ENCODE measurements around the gene ZNF521.

ZNF521 gene

GRCh38 chr18:25111377-25112288 lies 240.3 kb downstream of the ZNF521 start:
- Histone ChIP-seq H3K23ac (ENCODE audit: low read length) (no peak overlapping the region), H3K4me2 (ENCODE audit: low read length) (no peak overlapping the region), H3K9ac (ENCODE audit: low read length) (no peak overlapping the region), H2BK12ac (ENCODE audit: low read length) (no peak overlapping the region), H3K4me3 (ENCODE audit: low read depth, low read length) (no peak overlapping the region), H2AK5ac (ENCODE audit: low read length) (no peak overlapping the region), H3K27me3 (ENCODE audit: insufficient read depth, low read length) (no peaks in the 10 kb centered on the region), H2AFZ (ENCODE audit: insufficient read depth, low read length, poor library complexity) (no peak overlapping the region), H3K36me3 (ENCODE audit: control insufficient read depth in 1 of 2, insufficient read depth in 2 of 2, low read length in 2 of 2) (peaks cover 4 to 6% of the 10 kb centered on the region in 2 experiments), H3K4ac (ENCODE audit: low read depth, low read length) (no peak overlapping the region), H3K4me1 (ENCODE audit: control insufficient read depth in 1 of 2, insufficient read depth in 2 of 2, low read length in 2 of 2) (no peaks in the 10 kb centered on the region), H2BK120ac (ENCODE audit: insufficient read depth, low read length, poor library complexity) (no peak overlapping the region), H4K12ac (ENCODE audit: low read depth, low read length) (no peak overlapping the region), H3K79me1 (ENCODE audit: low read length) (no peaks in the 10 kb centered on the region), H3K9me3 (ENCODE audit: insufficient read depth, low read depth, low read length) (no peaks in the 10 kb centered on the region), H4K91ac (ENCODE audit: low read depth, low read length) (no peak overlapping the region), H3K27ac (ENCODE audit: low read depth, low read length) (no peak overlapping the region), H3K14ac (ENCODE audit: low read length) (no peak overlapping the region), H2BK5ac (ENCODE audit: low read depth, low read length, poor library complexity) (no peak overlapping the region), H4K8ac (ENCODE audit: low read depth, low read length) (no peak overlapping the region), H3K18ac (ENCODE audit: low read length) (no peak overlapping the region), H3K79me2 (ENCODE audit: control insufficient read depth, insufficient read depth, low read length, poor library complexity) (no peaks in the 10 kb centered on the region)
- no peak for DNase-seq
- no CpG with 5 or more reads among the region's 13 CpGs for WGBS (ENCODE audit: extremely low coverage, insufficient coverage, insufficient read length)

DNA sequence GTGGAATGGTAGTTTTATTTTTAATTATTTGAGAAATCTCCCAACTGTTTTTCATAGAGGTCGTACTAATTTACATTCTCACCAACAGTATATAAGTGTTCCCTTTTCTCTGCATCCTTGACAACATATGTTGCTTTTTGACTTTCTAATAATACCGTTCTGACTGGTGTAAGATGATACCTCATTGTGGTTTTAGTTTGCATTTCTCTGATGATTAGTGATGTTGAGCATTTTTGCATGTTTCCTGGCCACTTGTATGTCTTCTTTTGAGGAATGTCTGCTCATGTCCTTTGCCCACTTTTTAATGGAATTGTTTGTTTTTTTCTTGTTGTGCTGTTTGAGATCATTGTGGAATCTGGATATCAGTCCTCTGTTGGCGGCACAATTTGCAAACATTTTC lies 242.5 kb downstream of the ZNF521 start:
- Histone ChIP-seq H2AK5ac (ENCODE audit: low read length) (no peak overlapping the region), H3K9ac (ENCODE audit: low read length) (no peak overlapping the region), H4K8ac (ENCODE audit: low read depth, low read length) (no peak overlapping the region), H3K14ac (ENCODE audit: low read length) (no peak overlapping the region), H3K4ac (ENCODE audit: low read depth, low read length) (no peak overlapping the region), H3K23ac (ENCODE audit: low read length) (no peak overlapping the region), H3K18ac (ENCODE audit: low read length) (no peak overlapping the region), H3K27ac (ENCODE audit: low read depth, low read length) (no peak overlapping the region), H3K36me3 (ENCODE audit: control insufficient read depth in 1 of 2, insufficient read depth in 2 of 2, low read length in 2 of 2) (peaks cover 4 to 6% of the 10 kb centered on the region in 2 experiments), H3K27me3 (ENCODE audit: insufficient read depth, low read length) (no peaks in the 10 kb centered on the region), H3K79me1 (ENCODE audit: low read length) (no peaks in the 10 kb centered on the region), H3K79me2 (ENCODE audit: control insufficient read depth, insufficient read depth, low read length, poor library complexity) (no peaks in the 10 kb centered on the region), H2BK12ac (ENCODE audit: low read length) (no peak overlapping the region), H3K4me3 (ENCODE audit: low read depth, low read length) (no peak overlapping the region), H3K4me2 (ENCODE audit: low read length) (no peak overlapping the region), H2BK5ac (ENCODE audit: low read depth, low read length, poor library complexity) (no peak overlapping the region), H2BK120ac (ENCODE audit: insufficient read depth, low read length, poor library complexity) (no peak overlapping the region), H3K9me3 (ENCODE audit: insufficient read depth, low read depth, low read length) (no peaks in the 10 kb centered on the region), H2AFZ (ENCODE audit: insufficient read depth, low read length, poor library complexity) (no peak overlapping the region), H4K12ac (ENCODE audit: low read depth, low read length) (no peak overlapping the region), H3K4me1 (ENCODE audit: control insufficient read depth in 1 of 2, insufficient read depth in 2 of 2, low read length in 2 of 2) (no peaks in the 10 kb centered on the region), H4K91ac (ENCODE audit: low read depth, low read length) (no peak overlapping the region)
- DNase-seq, result no peak
- WGBS (ENCODE audit: extremely low coverage, insufficient coverage, insufficient read length), result no CpG with 5 or more reads among the region's 3 CpGs

DNA sequence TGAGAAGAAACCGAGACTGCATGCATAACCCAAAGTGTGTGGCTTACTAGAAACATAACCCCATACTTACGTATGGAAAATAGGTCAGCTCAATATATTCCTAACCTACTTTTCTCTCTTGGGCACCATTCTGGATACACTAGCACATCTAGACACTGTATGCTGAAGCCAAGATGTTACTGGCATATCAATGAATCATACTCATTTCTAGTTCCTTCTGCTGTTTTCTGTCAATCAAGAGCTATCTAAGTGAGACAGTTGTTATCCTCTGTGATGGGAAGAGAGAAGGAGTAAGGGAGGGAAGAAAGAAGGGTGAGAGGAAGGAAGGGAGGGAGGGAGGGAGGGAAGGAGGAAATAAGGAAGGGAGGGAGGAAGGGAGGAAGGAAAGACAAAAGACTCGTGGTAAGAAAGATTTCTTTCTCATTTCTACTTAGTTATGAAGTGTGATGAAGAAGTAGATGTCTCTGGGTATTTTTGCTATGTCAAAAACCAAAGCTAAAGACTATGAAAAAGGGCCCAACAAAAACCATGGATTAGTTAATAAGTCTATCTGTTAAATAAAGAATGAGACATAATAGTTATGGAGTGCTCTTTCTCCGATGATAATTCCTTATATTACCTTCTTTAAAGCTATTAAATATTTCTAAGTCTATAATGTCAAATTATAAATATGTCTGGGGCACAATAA lies 248.4 kb downstream of the ZNF521 start:
- no peak overlapping the region for H3K14ac ChIP-seq (ENCODE audit: low read length)
- no CpG with 5 or more reads among the region's 4 CpGs for WGBS (ENCODE audit: extremely low coverage, insufficient coverage, insufficient read length)
- no peak overlapping the region for H3K4ac ChIP-seq (ENCODE audit: low read depth, low read length)
- H3K27me3 ChIP-seq (ENCODE audit: insufficient read depth, low read length), result no peaks in the 10 kb centered on the region
- H3K9me3 ChIP-seq (ENCODE audit: insufficient read depth, low read depth, low read length), result no peaks in the 10 kb centered on the region
- no peak overlapping the region for H4K91ac ChIP-seq (ENCODE audit: low read depth, low read length)
- H3K4me3 ChIP-seq (ENCODE audit: low read depth, low read length), result no peak overlapping the region
- no peak for DNase-seq
- no peak overlapping the region for H3K9ac ChIP-seq (ENCODE audit: low read length)
- no peak overlapping the region for H4K8ac ChIP-seq (ENCODE audit: low read depth, low read length)
- peaks cover 0 to 2% of the 10 kb centered on the region in 2 experiments for H3K36me3 ChIP-seq (ENCODE audit: control insufficient read depth in 1 of 2, insufficient read depth in 2 of 2, low read length in 2 of 2)
- no peak overlapping the region for H2BK120ac ChIP-seq (ENCODE audit: insufficient read depth, low read length, poor library complexity)
- no peak overlapping the region for H2BK5ac ChIP-seq (ENCODE audit: low read depth, low read length, poor library complexity)
- no peak overlapping the region for H4K12ac ChIP-seq (ENCODE audit: low read depth, low read length)
- H3K27ac ChIP-seq (ENCODE audit: low read depth, low read length), result no peak overlapping the region
- H2AFZ ChIP-seq (ENCODE audit: insufficient read depth, low read length, poor library complexity), result no peak overlapping the region
- no peaks in the 10 kb centered on the region for H3K79me2 ChIP-seq (ENCODE audit: control insufficient read depth, insufficient read depth, low read length, poor library complexity)
- H2BK12ac ChIP-seq (ENCODE audit: low read length), result no peak overlapping the region
- H3K79me1 ChIP-seq (ENCODE audit: low read length), result no peaks in the 10 kb centered on the region
- H3K4me1 ChIP-seq (ENCODE audit: control insufficient read depth in 1 of 2, insufficient read depth in 2 of 2, low read length in 2 of 2), result no peaks in the 10 kb centered on the region
- no peak overlapping the region for H3K18ac ChIP-seq (ENCODE audit: low read length)
- H2AK5ac ChIP-seq (ENCODE audit: low read length), result no peak overlapping the region
- no peak overlapping the region for H3K23ac ChIP-seq (ENCODE audit: low read length)
- H3K4me2 ChIP-seq (ENCODE audit: low read length), result no peak overlapping the region

- no peak overlapping the region for H3K9ac ChIP-seq (ENCODE audit: low read length)
- H3K4ac ChIP-seq (ENCODE audit: low read depth, low read length), result no peak overlapping the region
- no peak overlapping the region for H2BK5ac ChIP-seq (ENCODE audit: low read depth, low read length, poor library complexity)
- H2BK120ac ChIP-seq (ENCODE audit: insufficient read depth, low read length, poor library complexity), result no peak overlapping the region
- no peak overlapping the region for H2AFZ ChIP-seq (ENCODE audit: insufficient read depth, low read length, poor library complexity)
- peaks cover 0 to 2% of the 10 kb centered on the region in 2 experiments for H3K36me3 ChIP-seq (ENCODE audit: control insufficient read depth in 1 of 2, insufficient read depth in 2 of 2, low read length in 2 of 2)
- no peaks in the 10 kb centered on the region for H3K79me2 ChIP-seq (ENCODE audit: control insufficient read depth, insufficient read depth, low read length, poor library complexity)
- no peak overlapping the region for H3K27ac ChIP-seq (ENCODE audit: low read depth, low read length)
- H4K12ac ChIP-seq (ENCODE audit: low read depth, low read length), result no peak overlapping the region
- H2AK5ac ChIP-seq (ENCODE audit: low read length), result no peak overlapping the region
- no peak overlapping the region for H4K8ac ChIP-seq (ENCODE audit: low read depth, low read length)
- WGBS (ENCODE audit: extremely low coverage, insufficient coverage, insufficient read length), result no CpG with 5 or more reads among the region's 2 CpGs
- H3K4me3 ChIP-seq (ENCODE audit: low read depth, low read length), result no peak overlapping the region
- no peak overlapping the region for H2BK12ac ChIP-seq (ENCODE audit: low read length)
- H3K14ac ChIP-seq (ENCODE audit: low read length), result no peak overlapping the region
- no peak overlapping the region for H4K91ac ChIP-seq (ENCODE audit: low read depth, low read length)
- no peak overlapping the region for H3K23ac ChIP-seq (ENCODE audit: low read length)
- no peak overlapping the region for H3K18ac ChIP-seq (ENCODE audit: low read length)
- no peaks in the 10 kb centered on the region for H3K79me1 ChIP-seq (ENCODE audit: low read length)
- H3K4me1 ChIP-seq (ENCODE audit: control insufficient read depth in 1 of 2, insufficient read depth in 2 of 2, low read length in 2 of 2), result no peaks in the 10 kb centered on the region
- H3K9me3 ChIP-seq (ENCODE audit: insufficient read depth, low read depth, low read length), result no peaks in the 10 kb centered on the region
- DNase-seq, result no peak
- H3K4me2 ChIP-seq (ENCODE audit: low read length), result no peak overlapping the region
- H3K27me3 ChIP-seq (ENCODE audit: insufficient read depth, low read length), result no peaks in the 10 kb centered on the region
Observed at GRCh38 chr18:25102662-25103061, 249.3 kb downstream of the ZNF521 start.
